HG03159 (cell line): ENCODE results near the gene DUS1L.

Source experiments
- ATAC-seq: cut with Tn5 transposase; IDR thresholded peaks from one replicate; pipeline ENCODE4 v1.9.1; 2021; ENCODE audit warnings: mild to moderate bottlenecking, moderate library complexity; ENCODE audit not compliant: unreplicated experiment

The DUS1L gene

DNA sequence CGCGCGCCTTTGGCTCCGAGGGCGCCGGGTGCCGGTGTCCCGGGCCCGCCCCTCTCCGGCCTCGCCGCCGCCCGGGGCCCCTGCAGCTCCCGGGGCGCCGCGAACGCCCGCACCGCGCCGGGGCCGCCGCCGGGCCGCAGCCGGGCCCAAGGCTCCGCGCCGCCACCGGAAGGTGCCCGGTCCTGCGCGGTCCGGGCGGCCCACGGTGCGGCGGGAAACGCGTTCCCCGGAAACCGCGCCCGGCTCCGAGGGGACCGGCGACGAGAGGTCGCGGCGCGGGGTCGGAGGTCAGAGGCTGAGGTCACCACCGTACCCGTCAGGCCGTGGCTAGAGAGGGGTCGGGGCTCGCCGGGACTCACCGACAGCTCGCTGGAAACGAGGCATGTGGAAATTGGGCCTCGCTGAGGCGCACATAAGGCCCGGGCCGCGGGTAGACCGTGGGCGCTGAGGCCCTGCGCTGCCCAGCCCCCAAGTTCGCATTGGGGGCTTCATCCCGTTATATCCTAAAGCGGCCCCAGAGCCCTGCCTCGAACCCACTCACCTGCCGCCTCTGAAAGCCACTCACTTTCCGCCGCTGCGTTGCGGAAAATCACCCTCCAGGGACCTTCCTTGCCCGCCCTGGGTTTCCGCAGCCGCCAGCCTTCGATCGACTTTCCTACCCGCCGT, at the start of gene DUS1L:
TSS of gene DUS1L (minus strand) at position 167 of the 666 bp plus-strand sequence. CDS start 745 bp downstream, outside the sequence.
- ATAC-seq = peak; percentile 69

DNA sequence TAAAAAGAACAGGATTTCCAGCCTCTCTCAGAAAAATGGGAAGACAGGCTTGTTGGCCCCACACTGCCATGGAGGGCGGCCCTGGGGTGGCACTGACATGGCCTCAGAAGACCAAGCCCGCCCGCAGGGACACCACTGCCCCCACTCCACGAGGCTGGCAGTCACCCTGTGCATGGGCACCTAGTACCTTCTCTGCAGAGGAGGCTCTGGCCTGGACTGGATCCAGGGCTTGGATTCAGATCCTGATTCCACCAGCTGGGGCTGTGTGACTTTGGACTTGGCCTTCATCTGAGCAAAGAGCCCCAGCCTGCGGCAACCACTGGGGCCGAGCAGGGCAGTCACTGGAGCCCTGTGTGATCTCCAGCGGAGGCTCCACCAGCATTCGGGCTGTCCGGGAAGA, 49.3 kb upstream of the DUS1L start:
- ATAC-seq = no peak

DNA sequence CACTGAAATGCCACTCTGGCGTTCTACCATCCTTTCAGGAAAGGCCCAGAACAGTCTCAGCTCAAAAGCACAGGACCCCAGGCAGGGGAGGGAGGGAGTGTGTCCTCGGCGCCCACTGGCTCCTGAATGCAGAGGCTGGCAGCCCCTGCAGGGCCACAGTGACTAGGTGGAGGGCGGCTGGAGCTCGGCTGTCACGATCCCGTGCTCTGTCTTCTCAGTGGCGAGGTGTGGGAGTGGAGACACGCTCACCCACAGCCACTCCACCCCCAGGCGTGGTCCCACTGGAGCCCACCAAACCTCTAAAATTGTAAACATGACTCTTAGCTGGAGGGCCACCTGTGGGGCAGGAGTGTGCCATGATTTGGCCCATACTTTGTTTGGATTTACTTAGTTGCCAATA, 48.8 kb upstream of the DUS1L start:
- no peak for ATAC-seq

DNA sequence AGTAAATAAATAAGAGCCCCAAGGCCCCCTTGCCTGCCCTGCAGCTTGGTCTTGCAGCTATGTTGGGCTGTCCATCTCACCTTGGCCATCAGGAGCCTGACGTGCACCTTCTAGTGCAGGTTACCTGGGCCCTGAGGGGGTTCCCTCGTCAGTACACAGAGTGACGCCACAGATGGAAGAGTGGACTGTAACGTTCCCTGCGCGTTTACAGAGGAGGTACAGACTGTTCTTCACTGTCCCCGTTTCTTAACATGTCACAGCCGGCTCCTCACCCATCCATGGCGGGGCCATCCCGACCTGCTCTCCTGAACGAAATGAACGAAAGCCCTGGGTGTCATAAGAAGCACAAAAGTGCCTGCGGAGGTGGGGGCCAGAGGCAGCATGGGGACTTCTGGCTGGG, 48.3 kb upstream of the DUS1L start:
- no peak for ATAC-seq

DNA sequence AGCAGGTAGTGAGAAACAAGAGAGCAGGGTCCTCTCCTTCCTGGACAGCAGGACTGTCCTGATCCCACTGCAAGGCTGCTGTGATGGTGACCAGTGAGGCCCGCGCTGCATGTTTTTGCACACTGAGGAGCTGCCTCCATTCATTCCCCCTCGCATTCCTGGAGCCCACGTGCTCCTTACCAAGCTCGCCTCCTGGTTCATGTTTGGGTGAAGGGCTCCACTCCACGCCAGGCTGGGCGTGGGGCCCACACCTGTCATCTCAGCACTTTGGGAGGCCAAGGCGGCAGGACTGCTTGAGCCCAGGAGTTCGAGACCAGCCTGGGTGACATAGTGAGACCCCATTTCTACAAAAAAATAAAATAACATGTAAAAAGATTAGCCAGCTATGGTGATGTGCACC, 47.8 kb upstream of the DUS1L start:
- ATAC-seq = no peak

DNA sequence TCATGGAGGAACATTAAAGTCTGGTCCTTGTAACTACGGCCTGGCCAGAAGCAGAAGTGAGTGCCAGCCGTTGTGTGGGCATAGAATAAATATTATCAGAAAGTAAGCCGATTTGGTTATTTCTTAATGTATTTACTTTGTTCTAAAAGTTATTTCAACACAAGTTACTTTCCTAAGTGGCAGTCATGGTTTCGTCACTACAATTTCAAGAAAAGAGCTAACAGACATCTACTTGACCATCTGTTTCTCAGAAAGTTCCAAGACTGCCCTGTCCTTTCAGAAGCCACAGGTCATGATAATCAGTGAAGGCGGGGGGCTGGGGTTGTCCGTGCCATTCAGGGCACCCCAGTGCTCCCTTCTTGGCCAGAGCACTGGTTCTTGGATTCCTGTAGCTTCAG, 47.3 kb upstream of the DUS1L start:
- no peak for ATAC-seq

DNA sequence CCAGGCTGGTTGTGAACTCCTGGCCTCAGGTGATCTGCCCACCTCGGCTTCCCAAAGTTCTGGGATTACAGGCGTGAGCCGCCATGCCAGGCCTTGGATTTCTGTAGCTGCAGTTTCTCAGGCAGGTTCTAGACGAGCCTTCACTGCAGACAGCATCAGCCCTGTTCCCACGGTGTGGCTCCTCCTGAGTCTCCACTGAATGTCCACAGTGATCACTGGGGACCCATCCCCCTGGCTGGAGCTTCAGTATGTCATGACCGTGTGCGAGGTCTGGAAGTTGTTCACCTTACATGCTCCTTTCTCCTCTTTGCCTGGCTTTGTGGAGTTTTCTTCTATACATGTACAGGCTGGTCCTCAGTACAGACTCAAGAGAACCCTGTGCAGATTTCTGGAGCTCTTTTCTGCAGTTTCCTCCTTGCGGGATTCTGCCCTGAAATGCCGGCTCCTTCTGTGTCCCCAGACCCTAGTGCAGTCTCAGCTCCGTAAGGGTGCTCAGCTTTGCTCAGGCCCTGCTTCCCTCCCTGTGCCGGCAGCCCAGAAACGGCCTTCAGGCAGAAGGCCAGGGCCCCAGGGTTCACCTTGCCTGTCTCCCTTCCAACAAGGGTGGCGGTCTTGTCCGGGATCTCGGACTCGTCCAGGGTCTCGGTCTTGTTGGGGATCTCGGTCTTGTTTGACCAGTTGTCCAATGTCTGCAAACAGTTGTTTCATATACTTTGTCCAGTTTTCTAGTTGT, 46.7 kb upstream of the DUS1L start:
- ATAC-seq = no peak

DNA sequence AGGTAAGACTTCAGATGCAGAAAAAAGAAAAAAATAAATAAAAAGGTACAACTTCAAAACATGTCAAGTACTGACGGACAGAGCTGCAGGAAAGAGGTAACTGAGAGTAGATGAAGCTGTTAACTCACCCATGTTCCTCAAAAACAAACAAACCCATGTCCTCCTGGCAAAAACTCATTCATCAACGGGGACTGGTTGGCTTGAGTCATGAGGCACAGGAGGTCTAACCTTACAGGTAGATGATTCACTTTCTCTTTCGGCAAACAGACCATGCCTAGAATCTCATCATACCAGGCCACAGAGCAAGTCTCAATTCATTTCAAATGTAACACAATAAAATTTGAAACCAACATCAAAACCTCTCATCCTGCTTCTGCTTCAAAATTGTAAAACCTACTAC, 44.7 kb upstream of the DUS1L start:
- ATAC-seq = no peak

DNA sequence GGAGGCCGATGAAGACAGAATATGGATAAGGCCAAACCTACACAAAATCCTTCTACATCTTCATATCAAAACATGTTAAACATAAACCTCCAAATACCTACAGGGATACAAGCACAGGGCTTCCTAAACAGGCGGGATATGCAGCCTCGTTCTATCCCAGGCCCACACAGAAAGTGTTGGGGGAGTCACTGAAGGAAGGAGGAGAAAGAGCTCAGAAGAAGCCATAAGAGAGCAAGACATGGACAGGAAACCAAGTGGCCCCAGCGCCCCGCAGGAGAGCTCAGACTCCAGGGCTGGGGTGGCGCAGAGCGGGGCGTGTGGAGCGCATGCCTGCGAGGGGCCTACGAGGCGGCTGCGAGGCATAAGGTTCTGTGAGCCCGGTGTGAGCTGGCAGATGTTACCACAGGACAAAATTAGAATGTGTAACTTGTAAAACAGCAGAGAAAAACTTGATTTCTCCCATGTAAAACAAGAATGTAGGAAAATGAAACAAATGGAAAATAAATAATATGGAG, 43.4 kb upstream of the DUS1L start:
- no peak for ATAC-seq

DNA sequence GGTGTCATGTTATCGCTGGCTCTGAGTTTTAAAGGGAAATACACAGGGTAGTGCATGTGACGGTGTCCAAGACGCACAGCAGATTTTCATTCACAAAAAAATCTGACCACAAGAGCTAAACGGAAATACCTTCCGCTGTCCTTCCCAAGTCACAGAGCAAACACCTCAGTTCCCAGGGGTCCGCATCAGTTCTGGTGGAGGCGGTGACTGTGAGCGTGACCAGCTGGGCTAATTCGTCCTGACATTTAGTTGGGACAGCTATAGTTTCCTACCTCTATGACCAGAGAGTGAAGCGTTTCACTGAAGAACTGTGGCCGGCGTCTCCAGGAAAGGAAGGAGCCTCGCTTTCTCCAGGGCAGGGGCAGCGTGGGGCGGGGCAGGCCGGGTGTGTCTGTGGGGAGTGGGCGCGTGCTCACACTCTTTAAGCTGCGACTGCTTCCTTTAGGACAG, 42.9 kb upstream of the DUS1L start:
- no peak for ATAC-seq

DNA sequence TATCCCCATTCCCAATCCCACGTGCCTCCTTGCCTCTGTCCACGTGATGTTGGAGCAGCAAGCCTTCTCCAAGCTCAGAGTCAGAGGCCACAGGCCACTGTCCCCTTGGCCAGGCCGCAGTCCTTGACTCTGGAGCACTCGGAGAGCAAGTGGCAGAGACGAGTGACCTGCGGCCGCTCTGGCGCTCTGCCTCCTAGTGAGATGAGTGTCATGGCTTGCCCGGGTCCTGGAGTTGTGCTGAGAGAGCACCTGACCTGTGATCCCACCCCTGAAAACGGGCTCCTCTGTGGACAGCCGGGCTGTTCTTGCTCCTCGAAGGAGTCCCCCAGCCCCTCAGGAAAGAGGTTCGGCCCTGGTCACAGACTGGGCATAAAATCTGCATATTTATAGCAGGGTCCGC, 42.4 kb upstream of the DUS1L start:
- no peak for ATAC-seq

DNA sequence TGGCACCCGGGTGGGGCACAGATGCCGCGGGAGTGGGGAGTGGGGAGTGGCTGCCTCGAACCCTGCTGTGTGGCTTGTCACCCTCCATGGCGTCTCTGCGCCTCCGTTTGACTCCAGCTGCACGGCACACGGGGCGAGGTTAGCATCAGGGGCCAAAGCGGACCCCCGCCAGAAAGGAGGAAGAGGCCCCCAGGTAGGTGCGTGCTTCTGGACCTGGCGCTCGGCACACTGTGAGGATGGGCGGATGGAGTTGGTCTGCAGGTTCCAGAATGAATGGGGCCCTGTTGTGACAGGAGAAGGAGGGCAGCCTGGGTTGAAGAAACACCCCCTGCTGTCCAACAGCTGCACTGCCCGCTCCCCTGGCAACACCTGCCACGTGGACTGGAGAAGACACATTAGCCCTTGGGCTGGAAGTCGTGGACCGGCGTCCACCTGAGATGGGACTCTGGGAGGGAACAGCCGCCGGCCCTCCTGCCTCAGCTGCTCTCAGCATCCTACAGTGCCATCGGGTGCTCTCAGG, 41.8 kb upstream of the DUS1L start:
- no peak for ATAC-seq

DNA sequence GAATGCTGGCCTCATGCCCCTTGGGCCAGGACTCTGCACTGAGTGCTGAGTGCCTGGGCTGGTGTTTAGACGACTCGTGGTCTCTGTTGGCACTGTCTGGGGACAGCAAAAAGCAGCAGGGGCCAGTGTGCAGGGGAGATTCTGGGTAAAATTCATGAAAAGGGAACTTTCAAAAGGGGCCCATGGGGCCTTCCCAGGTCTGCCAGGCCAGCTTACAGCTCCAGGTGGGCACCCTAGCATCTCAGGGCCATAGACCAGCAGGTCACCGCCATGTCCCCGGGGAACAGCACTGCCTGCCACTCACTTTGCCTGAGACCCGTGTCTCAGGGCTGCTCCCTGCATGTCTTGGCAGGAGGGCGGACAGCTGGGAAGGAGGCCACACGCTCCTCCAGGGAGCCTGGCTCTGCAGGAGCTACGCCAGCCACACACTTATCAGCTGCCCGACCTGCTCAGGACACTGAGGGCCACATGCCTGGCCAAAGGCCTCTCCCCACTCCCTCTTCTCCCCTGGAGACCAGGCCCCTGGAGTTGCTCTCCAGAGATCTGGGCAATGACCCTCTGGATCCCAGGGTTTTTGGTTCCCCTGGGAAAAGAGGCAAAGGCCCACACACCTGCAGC, 41.2 kb upstream of the DUS1L start:
- no peak for ATAC-seq

DNA sequence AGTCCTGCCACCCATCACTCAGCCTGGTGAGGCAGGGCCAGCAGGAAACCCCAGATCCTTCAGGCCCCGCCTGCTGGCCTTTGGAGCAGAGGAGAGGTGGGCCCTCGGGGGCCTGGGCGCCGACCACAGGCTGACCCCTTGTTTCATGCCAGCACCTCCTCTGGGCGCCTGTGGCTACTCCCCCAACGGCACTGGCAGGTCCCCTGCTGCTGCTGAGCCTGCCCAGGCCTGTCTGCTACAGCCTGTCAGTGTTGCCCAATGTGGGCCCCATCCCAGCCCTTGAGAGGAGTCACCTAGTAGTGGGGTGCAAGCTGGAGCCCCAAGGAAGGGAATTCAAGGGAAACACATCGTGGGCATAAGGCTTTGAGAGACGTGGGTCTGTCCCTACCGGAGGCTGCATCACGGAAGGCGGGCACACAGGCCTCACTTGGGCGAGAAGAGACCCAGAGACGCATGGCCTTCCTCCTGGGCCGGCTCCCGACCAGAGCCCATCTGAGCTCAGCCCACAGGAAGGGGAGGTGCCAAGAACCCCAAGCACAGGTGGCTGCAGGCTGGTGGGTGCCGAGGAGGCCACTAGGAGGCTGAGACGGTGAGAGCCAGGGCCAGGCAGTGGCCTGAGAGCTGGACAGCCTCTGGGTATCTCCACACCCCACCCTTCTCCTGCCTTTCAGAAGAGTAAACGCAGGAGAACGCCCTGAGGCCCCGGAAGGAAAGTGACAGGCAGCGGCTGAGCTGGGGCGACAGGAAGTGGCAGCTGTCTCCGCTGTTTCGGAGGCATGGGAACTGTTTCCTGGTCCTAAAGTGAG, 40.5 kb upstream of the DUS1L start:
- no peak for ATAC-seq

DNA sequence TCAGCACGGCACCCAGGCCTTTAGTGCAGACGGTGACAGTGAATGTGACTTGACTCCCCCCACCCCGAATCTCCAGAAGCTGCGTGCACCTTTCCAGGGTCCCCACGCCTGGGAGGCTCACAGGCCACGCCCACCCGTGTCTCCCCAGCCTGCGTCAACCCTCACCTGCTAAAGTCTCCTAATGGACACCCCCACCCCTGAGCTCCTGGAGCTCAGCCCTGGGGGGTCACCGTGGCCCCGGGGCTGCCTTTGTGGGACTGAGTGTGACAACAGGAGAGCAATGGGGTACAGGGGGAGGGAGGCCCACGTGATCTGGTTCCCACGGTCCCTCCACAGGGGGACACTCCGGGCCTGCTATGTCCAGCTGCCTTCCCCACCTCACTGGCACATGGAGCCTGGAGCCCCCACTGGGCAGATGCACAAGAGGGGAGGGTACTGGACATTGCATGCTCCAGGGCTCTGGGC, 39.8 kb upstream of the DUS1L start:
- no peak for ATAC-seq

DNA sequence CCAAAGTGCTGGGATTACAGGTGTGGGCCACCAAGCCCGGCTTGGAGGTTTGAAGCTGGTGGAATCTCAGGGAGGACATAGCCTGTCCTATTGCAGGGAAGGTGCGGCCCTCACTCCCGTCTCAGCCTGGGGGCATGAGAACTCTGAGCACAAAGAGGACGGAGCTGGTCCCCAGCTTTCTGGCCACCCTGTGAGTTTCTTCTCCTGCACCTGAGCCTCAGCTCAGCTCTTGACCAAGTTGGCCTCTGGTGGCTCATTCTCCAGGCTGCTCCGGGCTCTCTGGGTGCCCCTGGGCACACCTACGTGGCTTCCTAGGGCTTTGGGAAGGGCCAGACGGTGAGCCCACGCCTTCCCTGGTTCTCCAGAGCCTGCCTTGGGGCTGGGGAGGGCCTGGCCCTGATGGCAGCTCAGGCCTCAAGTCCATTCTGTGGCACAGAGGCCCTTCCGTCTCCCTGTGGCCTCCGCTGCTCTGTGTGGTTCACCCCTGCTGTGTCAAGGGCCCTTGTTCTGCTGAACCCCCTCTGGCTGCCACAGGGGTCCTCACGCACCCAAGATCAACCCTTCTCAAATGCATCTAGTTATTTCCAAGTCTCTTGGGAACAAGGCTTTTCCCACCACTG, 39.3 kb upstream of the DUS1L start:
- ATAC-seq = no peak

DNA sequence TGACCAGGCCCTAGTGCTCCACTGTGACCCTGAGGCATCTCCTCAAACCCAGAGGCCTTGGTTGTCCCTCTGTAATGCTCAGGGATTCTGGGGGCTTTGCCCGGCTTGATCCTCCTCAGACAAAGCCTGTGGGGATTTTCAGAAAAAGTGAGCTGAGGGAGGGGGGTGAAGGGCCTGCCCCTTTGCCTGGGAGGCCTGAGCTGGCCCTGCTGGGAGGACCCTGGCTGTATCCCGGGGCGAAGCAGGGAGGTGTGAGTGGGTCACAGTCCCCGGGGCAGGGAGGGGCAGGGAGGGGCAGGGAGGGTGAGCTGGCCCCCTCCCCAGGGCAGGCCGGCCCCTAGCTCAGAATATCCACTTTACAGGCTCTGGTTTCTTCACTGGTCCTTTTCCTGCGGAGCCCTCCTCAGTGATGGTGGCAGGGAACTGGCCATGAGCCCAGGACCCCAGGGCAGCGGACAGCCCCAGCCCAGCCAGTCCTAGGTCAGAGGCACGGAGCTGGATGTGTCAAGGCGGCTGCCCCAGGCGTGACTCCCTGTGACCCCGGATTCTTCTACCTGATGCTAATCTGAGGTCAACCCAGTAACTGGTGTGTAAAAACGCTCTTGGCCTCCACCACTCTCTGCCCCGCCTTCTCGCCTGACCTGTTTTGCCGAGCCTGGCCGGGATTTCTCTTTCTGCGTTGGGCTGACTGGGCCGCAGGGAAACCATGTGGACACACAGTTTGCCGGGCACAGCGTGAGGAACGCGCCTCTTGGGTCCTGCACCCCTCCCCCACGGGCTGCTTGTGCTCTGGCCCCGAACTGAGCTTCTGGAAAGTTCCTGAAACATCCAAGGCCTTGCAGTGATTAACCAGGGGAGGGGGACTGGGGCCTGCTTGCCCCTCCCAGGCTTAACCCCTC, 38.2 kb upstream of the DUS1L start:
- ATAC-seq = no peak

DNA sequence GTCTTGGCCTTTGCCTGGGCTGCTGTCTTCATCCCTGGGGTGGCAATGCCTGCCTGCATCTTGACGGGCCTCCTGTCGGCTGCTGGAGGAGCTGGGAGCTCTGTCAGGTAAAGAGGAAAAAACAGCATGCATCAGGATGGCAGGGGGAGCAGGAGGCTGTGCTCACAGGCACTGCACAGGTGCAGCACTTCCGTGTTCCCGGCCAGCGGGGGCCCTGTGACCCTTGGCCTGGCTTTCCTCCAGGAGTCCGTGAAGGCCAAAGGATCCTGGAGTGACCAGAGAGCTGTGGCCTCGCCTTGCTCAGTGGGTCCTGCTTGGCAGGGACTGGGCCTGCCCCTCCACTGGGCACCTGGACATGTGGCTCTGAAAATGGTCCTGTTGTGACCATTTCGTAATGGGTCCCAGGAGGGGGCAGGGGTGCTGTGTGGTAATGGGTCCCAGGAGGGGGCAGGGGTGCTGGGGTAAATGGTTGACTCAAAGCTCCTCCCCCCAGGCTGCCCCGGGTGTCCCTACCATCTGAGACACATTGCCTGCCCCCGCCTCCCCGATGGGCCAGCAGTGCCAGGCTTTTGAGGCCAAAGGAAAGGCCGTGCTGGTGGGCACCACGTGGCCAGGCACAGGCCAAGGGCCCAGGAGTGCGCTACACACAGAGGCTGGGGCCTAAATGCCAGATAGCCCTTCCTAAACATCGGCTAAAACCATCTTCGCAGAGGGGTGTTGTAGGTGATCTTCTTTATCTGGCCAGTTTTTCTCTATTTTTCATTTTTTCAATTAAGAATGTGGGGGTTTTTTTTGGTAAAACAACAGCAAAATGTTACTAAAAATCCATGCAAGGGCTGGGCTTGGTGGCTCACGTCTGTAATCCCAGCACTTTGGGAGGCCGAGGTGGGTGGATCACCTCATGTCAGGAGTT, 36.4 kb upstream of the DUS1L start:
- ATAC-seq = no peak
